Sigmoid colon (tissue), 7 donors: ENCODE measurements around the gene KCTD2. TPM values are rescaled to one million over a fixed set of nuclear protein-coding genes. Genes with fewer than 3 reads are reported as not detected.

Experiments used
- DNase-seq: peaks from one replicate; pipeline ENCODE4 v3.0.0-alpha.2; 2019
- H3K27ac ChIP-seq, 4 donors: fragments of 200-600 bp; sonication (generic); one replicate each; pipeline ENCODE4 v1.5.1; 2016 to 2019; ENCODE audit warnings: mild to moderate bottlenecking in 1 of 4
- H3K27me3 ChIP-seq, 3 donors: fragments of 200-600 bp; sonication (generic); one replicate each; pipeline ENCODE4 v1.5.1; 2019; ENCODE audit warnings: mild to moderate bottlenecking in 1 of 3
- H3K36me3 ChIP-seq, 4 donors: fragments of 200-600 bp; sonication (generic); one replicate each; pipeline ENCODE4 v1.5.1; 2016 to 2019
- H3K4me1 ChIP-seq, 4 donors: fragments of 200-600 bp; sonication (generic); one replicate each; pipeline ENCODE4 v1.5.1; 2017 to 2019
- H3K4me3 ChIP-seq, 4 donors: fragments of 200-600 bp; sonication (generic); one replicate each; pipeline ENCODE4 v1.5.1; 2017 to 2019; ENCODE audit warnings: mild to moderate bottlenecking in 2 of 4, moderate library complexity in 1 of 4
- H3K9me3 ChIP-seq, 4 donors: fragments of 200-600 bp in 3 of 4; sonication (generic) in 3 of 4; one replicate each; pipeline versions ENCODE4 v1.5.1 to v1.6.1; 2013 to 2019
- EP300 ChIP-seq, 4 donors: sonication (generic); formaldehyde crosslinking; IDR thresholded peaks; one replicate each; pipeline ENCODE4 v1.6.1; 2017; ENCODE audit warnings: antibody characterized with exemption in 4 of 4
- POLR2A ChIP-seq, 2 donors: fragments of 450-650 bp; IDR thresholded peaks; one replicate each; pipeline ENCODE4 v1.6.1; 2016; ENCODE audit warnings: antibody characterized with exemption in 2 of 2, mild to moderate bottlenecking in 2 of 2, moderate library complexity in 2 of 2
- POLR2AphosphoS5 ChIP-seq, 4 donors: sonication (generic); formaldehyde crosslinking; IDR thresholded peaks; one replicate each; pipeline ENCODE4 v1.6.1; 2017; ENCODE audit warnings: antibody characterized with exemption in 4 of 4
- WGBS, 2 donors: extraction: QIAGEN DNeasy Blood & Tissue Kit; methylation state at CpG; one replicate each; pipeline ENCODE4 v1.1.7; 2013; 5-methylcytosine and 5-hydroxymethylcytosine counted together
- intact Hi-C: fragments of 100-400 bp; cut with DNase I; formaldehyde crosslinking; loops from one replicate; pipeline ENCODE4 v1.15.1; 2023
- polyA plus RNA-seq, 3 donors: library from polyadenylated mRNA; stranded (reverse); fragments of 200-250 nt; gene quantifications; one replicate each; pipeline ENCODE4 v1.2.3, GENCODE V29; 2013
- total RNA-seq, 4 donors: library from RNA; depleted of rRNA; stranded (reverse); fragments of >200 nt; gene quantifications; one replicate each; pipeline ENCODE4 v1.1.0, GENCODE V29; 2016
- TF ChIP-seq, protein P1 (sequence below), 4 experiments: fragments of 450-650 bp in 3 of 4; fragments of 200-600 bp in 1 of 4; IDR thresholded peaks; one replicate each; pipeline ENCODE4 v1.5.1; 2016 to 2019; ENCODE audit warnings: antibody characterized with exemption in 4 of 4, mild to moderate bottlenecking in 3 of 4, moderate library complexity in 2 of 4
- donor health status: healthy with polysubstance abuse.
- donor health status: Bipolar disorder and iron deficiency.
- donor health status: healthy.

Gene KCTD2
- total RNA-seq, result 10 to 100 TPM; 19.6 to 25.5 (median 21.8) TPM
- 10 to 100 TPM; 12.5 to 24.0 (median 13.8) TPM for polyA plus RNA-seq

GRCh38 chr17:75046407-75047289 is at the start of gene KCTD2, which contains the start of gene ATP5PD:
KCTD2 (plus strand) TSS chr17:75047225; CDS start chr17:75047251, 26 bp downstream.
ATP5PD (minus strand) TSS chr17:75046969; CDS start chr17:75042650, 4,319 bp downstream.
- no peak for TF ChIP-seq EP300 (IDR thresholded peaks at IDR 0.05)
- peak; percentile 98 to 100 (median 99) for TF ChIP-seq POLR2AphosphoS5 (IDR thresholded peaks at IDR 0.05)
- TF ChIP-seq POLR2A (IDR thresholded peaks at IDR 0.05), result peak; percentile 97 to 98
- Histone ChIP-seq H3K27ac (peak within 1 kb of the TSS; percentile 96 to 100 (median 98)), H3K4me3 (peak within 1 kb of the TSS; percentile 78 to 99 (median 92)), H3K4me1 (peaks cover 0 to 35% (median 28%) of the 10 kb centered on the region in 4 donors), H3K36me3 (peaks cover 6 to 25% (median 8%) of the 10 kb centered on the region in 4 donors), H3K9me3 (no peaks in the 10 kb centered on the region), H3K27me3 (no peaks in the 10 kb centered on the region)
- peak; percentile 99 for DNase-seq
- intact Hi-C loops, result loop anchor here (5.0 kb wide), 2 partner anchors 59 to 136 kb away; partner anchors contain the start of genes CDR2L and SUMO2
- WGBS, 2 donors, result 0% methylated on average over 72 of the region's 72 CpGs

GRCh38 chr17:74998783-74999182 is 48.2 kb upstream of the KCTD2 start:
- no peak for DNase-seq
- H3K9me3 ChIP-seq, result no peaks in the 10 kb centered on the region
- no peak for TF ChIP-seq EP300 (IDR thresholded peaks at IDR 0.05)
- no peak for TF ChIP-seq POLR2AphosphoS5 (IDR thresholded peaks at IDR 0.05)
- TF ChIP-seq, protein P1, sequence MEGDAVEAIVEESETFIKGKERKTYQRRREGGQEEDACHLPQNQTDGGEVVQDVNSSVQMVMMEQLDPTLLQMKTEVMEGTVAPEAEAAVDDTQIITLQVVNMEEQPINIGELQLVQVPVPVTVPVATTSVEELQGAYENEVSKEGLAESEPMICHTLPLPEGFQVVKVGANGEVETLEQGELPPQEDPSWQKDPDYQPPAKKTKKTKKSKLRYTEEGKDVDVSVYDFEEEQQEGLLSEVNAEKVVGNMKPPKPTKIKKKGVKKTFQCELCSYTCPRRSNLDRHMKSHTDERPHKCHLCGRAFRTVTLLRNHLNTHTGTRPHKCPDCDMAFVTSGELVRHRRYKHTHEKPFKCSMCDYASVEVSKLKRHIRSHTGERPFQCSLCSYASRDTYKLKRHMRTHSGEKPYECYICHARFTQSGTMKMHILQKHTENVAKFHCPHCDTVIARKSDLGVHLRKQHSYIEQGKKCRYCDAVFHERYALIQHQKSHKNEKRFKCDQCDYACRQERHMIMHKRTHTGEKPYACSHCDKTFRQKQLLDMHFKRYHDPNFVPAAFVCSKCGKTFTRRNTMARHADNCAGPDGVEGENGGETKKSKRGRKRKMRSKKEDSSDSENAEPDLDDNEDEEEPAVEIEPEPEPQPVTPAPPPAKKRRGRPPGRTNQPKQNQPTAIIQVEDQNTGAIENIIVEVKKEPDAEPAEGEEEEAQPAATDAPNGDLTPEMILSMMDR (IDR thresholded peaks at IDR 0.05), result no peak
- no peak for TF ChIP-seq POLR2A (IDR thresholded peaks at IDR 0.05)
- no peak overlapping the region for H3K27ac ChIP-seq
- peaks cover 19 to 39% (median 26%) of the 10 kb centered on the region in 4 donors for H3K36me3 ChIP-seq
- peaks cover 0 to 1% (median 0%) of the 10 kb centered on the region in 4 donors for H3K4me1 ChIP-seq
- H3K27me3 ChIP-seq, result no peaks in the 10 kb centered on the region
- no peak overlapping the region for H3K4me3 ChIP-seq
- WGBS, 2 donors, result 80 to 92% methylated on average over 6 of the region's 6 CpGs
- intact Hi-C loops, result no loop called here

GRCh38 chr17:74999523-74999922 is 47.5 kb upstream of the KCTD2 start:
- H3K4me3 ChIP-seq, result no peak overlapping the region
- WGBS, 2 donors, result 87 to 88% methylated on average over 4 of the region's 4 CpGs
- no peaks in the 10 kb centered on the region for H3K9me3 ChIP-seq
- no peak for DNase-seq
- H3K27ac ChIP-seq, result no peak overlapping the region
- peaks cover 19 to 47% (median 30%) of the 10 kb centered on the region in 4 donors for H3K36me3 ChIP-seq
- intact Hi-C loops, result no loop called here
- H3K4me1 ChIP-seq, result no peaks in the 10 kb centered on the region
- TF ChIP-seq, protein P1 (IDR thresholded peaks at IDR 0.05), result no peak
- TF ChIP-seq POLR2AphosphoS5 (IDR thresholded peaks at IDR 0.05) (no peak), EP300 (IDR thresholded peaks at IDR 0.05) (no peak), POLR2A (IDR thresholded peaks at IDR 0.05) (no peak)
- H3K27me3 ChIP-seq, result no peaks in the 10 kb centered on the region

DNA sequence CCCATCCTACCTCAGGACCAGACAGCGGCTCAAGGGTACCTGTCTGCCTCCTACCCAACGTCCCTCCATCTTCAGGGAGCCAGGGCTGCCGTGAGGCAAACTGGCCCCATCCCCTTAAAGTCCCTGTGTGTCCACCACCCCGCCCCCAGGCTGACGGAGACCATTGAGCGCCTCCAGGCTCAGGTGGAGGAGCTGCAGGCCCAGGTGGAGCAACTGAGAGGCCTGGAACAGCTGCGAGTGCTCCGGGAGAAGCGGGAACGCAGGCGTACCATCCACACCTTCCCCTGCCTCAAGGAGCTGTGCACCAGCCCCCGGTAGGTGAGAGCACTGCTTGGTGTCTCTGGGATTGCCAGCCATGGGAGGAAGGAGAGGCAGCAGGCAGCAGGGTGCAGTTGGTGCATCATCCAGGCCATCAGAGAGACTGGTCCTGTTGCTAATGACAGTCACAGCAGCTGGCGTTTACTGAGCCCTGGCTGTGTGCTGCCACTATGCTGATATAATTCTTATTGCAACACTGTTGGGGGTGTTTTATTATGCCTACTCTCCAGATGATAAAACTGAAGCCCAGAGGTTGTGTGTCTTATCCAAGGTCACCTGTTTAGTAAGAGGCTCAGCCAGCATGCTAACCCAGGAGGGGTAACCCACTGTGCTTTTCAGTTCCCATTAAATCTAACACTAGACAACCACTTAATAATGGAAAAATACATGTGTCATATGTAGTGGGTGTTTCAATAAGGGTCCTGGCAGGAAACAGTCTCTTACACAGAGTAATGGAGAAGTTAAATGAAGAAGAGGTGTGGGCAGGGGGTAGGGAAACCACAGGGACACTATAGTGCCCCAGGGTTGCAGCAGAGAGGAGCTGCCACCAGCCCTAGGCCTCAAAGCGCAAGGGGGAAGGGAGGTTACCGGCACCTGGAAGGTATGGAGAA is 44.8 kb upstream of the KCTD2 start:
- H3K36me3 ChIP-seq, result peaks cover 19 to 54% (median 31%) of the 10 kb centered on the region in 4 donors
- WGBS, 2 donors, result 93% methylated on average over 15 of the region's 15 CpGs
- H3K27ac ChIP-seq, result no peak overlapping the region
- H3K9me3 ChIP-seq, result no peaks in the 10 kb centered on the region
- no peaks in the 10 kb centered on the region for H3K4me1 ChIP-seq
- H3K4me3 ChIP-seq, result no peak overlapping the region
- H3K27me3 ChIP-seq, result no peaks in the 10 kb centered on the region
- TF ChIP-seq EP300 (IDR thresholded peaks at IDR 0.05), result no peak
- TF ChIP-seq POLR2AphosphoS5 (IDR thresholded peaks at IDR 0.05), result no peak
- TF ChIP-seq, protein P1 (IDR thresholded peaks at IDR 0.05), result no peak
- no peak for TF ChIP-seq POLR2A (IDR thresholded peaks at IDR 0.05)
- no peak for DNase-seq
- intact Hi-C loops, result no loop called here
